ENCODE data around the gene WDR33.

- TF ChIP-seq POLR2A (IDR thresholded peaks at IDR 0.05; ENCODE audit: low read depth, low read length) (no peak), POLR2AphosphoS5 (IDR thresholded peaks at IDR 0.05; ENCODE audit: low read depth, low read length) (no peak), TAF1 (IDR thresholded peaks at IDR 0.05; ENCODE audit: low read depth, low read length) (no peak), POU2F2 (IDR thresholded peaks at IDR 0.05; ENCODE audit: low read depth, low read length) (no peak), SPI1 (IDR thresholded peaks at IDR 0.05; ENCODE audit: low read depth, low read length) (no peak), PAX5 (IDR thresholded peaks at IDR 0.05; ENCODE audit: insufficient read depth, low read length, severe bottlenecking) (no peak)
Measured at GRCh38 chr2:127857265-127857808, 46.4 kb upstream of the WDR33 start.
